Stomach (tissue), 9 donors: Measurements from ENCODE around the gene GRHL1. TPM values are rescaled to one million over a fixed set of nuclear protein-coding genes. Genes with fewer than 3 reads are reported as not detected.

ENCODE experiments used
- DNase-seq, 2 donors: peaks; one replicate each; pipeline versions ENCODE4 v3.0.0 to v3.0.0-alpha.2; 2013 to 2019
- H3K27ac ChIP-seq, 5 donors: fragments of 200-600 bp in 4 of 5; sonication (generic) in 4 of 5; one replicate each; pipeline ENCODE4 v1.5.1; 2013 to 2019; ENCODE audit warnings: mild to moderate bottlenecking in 1 of 5, moderate library complexity in 1 of 5
- H3K27me3 ChIP-seq, 3 donors: fragments of 200-600 bp; sonication (generic); one replicate each; pipeline ENCODE4 v1.5.1; 2017 to 2019; ENCODE audit warnings: mixed run types in 1 of 3
- H3K36me3 ChIP-seq, 4 donors: fragments of 200-600 bp; sonication (generic); 1 replicate in 3 of 4; 2 replicates in 1 of 4; pipeline ENCODE4 v1.5.1; 2016 to 2019
- H3K4me1 ChIP-seq, 4 donors: fragments of 200-600 bp; sonication (generic); one replicate each; pipeline ENCODE4 v1.5.1; 2016 to 2019
- H3K4me3 ChIP-seq, 4 donors: fragments of 200-600 bp; sonication (generic) in 3 of 4; one replicate each; pipeline ENCODE4 v1.5.1; 2016 to 2019; ENCODE audit warnings: mild to moderate bottlenecking in 1 of 4
- H3K9me3 ChIP-seq, 4 donors: fragments of 200-600 bp; sonication (generic); one replicate each; pipeline ENCODE4 v1.5.1; 2016 to 2019
- CTCF ChIP-seq, 7 experiments: fragments of 450-650 bp in 4 of 7; fragments of 200-600 bp in 3 of 7; sonication (generic) in 3 of 7; IDR thresholded peaks; one replicate each; pipeline ENCODE4 v1.5.1; 2016 to 2019; ENCODE audit warnings: antibody characterized with exemption in 7 of 7, control low read depth in 2 of 7, mild to moderate bottlenecking in 1 of 7
- EP300 ChIP-seq: sonication (generic); formaldehyde crosslinking; IDR thresholded peaks from one replicate; pipeline ENCODE4 v1.6.1; 2017; ENCODE audit warnings: antibody characterized with exemption
- POLR2A ChIP-seq, 4 donors: fragments of 450-650 bp; IDR thresholded peaks; one replicate each; pipeline ENCODE4 v1.6.1; 2016; ENCODE audit warnings: antibody characterized with exemption in 4 of 4, control low read depth in 2 of 4, mild to moderate bottlenecking in 1 of 4, moderate library complexity in 1 of 4
- POLR2AphosphoS5 ChIP-seq, 3 donors: sonication (generic); formaldehyde crosslinking; IDR thresholded peaks; one replicate each; pipeline ENCODE4 v1.6.1; 2016; ENCODE audit warnings: antibody characterized with exemption in 3 of 3
- WGBS, 5 donors: extraction: QIAGEN DNeasy Blood & Tissue Kit in 3 of 5; methylation state at CpG; one replicate each; pipeline versions ENCODE4 v1.1.5 to v1.1.7; 2013 to 2018; 5-methylcytosine and 5-hydroxymethylcytosine counted together
- intact Hi-C: fragments of 100-400 bp; cut with DNase I; formaldehyde crosslinking; loops from one replicate; pipeline ENCODE4 v1.15.1; 2023; ENCODE audit warnings: low total_unique reads
- polyA plus RNA-seq, 3 donors: library from polyadenylated mRNA; stranded (reverse); fragments of 200-250 nt; gene quantifications; one replicate each; pipeline ENCODE4 v1.2.3, GENCODE V29; 2013
- total RNA-seq, 5 donors: library from RNA; depleted of rRNA; stranded (reverse); fragments of >200 nt; gene quantifications; one replicate each; pipeline versions ENCODE4 v1.1.0 to v1.2.3, GENCODE V29; 2014 to 2016
- donor health status: healthy with polysubstance abuse.
- donor health status: Bipolar disorder and iron deficiency.
- donor health status: healthy.

The GRHL1 gene
- total and polyA plus RNA-seq, 8 donors, result 0.89 to 16.5 (median 3.8) TPM

DNA sequence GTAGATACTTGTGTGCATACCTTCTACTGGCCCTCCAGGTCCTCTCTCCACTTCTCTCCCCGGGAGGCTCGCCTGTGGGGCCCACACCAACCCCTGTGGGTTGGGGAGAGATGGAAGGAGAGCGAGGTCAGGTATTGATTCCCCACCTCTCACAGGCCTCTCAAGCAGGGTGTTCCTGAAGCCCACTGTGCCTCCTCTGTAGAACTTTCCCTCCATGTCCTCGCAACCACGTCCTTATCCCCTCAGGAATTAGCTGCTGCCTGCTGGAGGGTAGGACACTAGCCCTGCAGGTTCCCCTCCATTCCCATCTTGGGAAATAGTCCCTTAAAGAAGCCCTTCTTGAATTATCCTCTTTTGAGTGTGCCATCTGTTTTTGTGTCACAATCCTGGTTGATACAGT lies 52.9 kb downstream of the GRHL1 start:
- H3K4me3 ChIP-seq, result no peak overlapping the region
- H3K36me3 ChIP-seq, result peaks cover 0 to 12% (median 6%) of the 10 kb centered on the region in 4 donors
- peaks cover 24 to 36% (median 34%) of the 10 kb centered on the region in 4 donors for H3K4me1 ChIP-seq
- 91 to 97% (median 96%) methylated on average over 5 of the region's 5 CpGs for WGBS, 5 donors
- H3K27ac ChIP-seq, result peak overlapping the region in 1 of 5 donors; percentile 22
- intact Hi-C loops, result no loop called here
- H3K9me3 ChIP-seq, result no peaks in the 10 kb centered on the region
- TF ChIP-seq EP300 (no peak), POLR2A (IDR thresholded peaks at IDR 0.05) (no peak), POLR2AphosphoS5 (IDR thresholded peaks at IDR 0.05) (no peak), CTCF (IDR thresholded peaks at IDR 0.05) (no peak)
- DNase-seq, result no peak
- H3K27me3 ChIP-seq, result no peaks in the 10 kb centered on the region

DNA sequence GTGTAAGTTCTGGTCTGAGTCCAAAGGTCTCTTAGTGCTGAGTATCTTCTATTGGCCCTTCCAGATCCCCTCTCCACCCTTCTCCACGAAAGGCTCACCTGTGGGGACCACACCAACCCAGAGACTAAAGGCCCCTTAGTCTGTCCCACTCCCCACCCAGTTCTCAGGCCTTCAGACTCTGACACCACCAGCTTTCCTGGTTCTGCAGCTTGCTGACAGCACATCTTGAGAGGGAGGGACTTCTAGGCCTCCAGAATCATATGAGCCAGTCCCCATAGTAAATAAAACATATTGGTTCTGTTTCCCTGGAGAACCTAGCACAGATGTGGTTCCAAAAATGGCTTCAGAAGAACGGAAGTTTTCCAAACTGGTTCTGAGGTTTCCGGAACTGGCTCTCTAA lies 53.3 kb downstream of the GRHL1 start:
- Histone ChIP-seq H3K27ac (peak overlapping the region in 1 of 5 donors; percentile 22), H3K4me1 (peaks cover 29 to 40% (median 38%) of the 10 kb centered on the region in 4 donors), H3K27me3 (no peaks in the 10 kb centered on the region), H3K9me3 (no peaks in the 10 kb centered on the region), H3K4me3 (no peak overlapping the region), H3K36me3 (peaks cover 0 to 12% (median 4%) of the 10 kb centered on the region in 4 donors)
- intact Hi-C loops, result no loop called here
- DNase-seq, result no peak
- TF ChIP-seq CTCF (IDR thresholded peaks at IDR 0.05) (no peak), EP300 (no peak), POLR2A (IDR thresholded peaks at IDR 0.05) (no peak), POLR2AphosphoS5 (IDR thresholded peaks at IDR 0.05) (no peak)
- 61 to 88% (median 73%) methylated on average over 3 of the region's 3 CpGs for WGBS, 5 donors

- no peak for TF ChIP-seq POLR2AphosphoS5 (IDR thresholded peaks at IDR 0.05)
- no peak for TF ChIP-seq POLR2A (IDR thresholded peaks at IDR 0.05)
- no peak for TF ChIP-seq CTCF (IDR thresholded peaks at IDR 0.05)
- TF ChIP-seq EP300, result no peak
- peaks cover 0 to 10% (median 2%) of the 10 kb centered on the region in 4 donors for H3K36me3 ChIP-seq
- WGBS, 5 donors, result 93 to 96% (median 96%) methylated on average over 17 of the region's 17 CpGs
- DNase-seq, result no peak
- H3K4me1 ChIP-seq, result peaks cover 36 to 47% (median 46%) of the 10 kb centered on the region in 4 donors
- H3K9me3 ChIP-seq, result no peaks in the 10 kb centered on the region
- H3K27ac ChIP-seq, result peak overlapping the region in 1 of 5 donors; percentile 70
- intact Hi-C loops, result no loop called here
- no peaks in the 10 kb centered on the region for H3K27me3 ChIP-seq
- no peak overlapping the region for H3K4me3 ChIP-seq
These were observed 54.2 kb downstream of the GRHL1 start for GRCh38 chr2:10005461-10006235.

DNA sequence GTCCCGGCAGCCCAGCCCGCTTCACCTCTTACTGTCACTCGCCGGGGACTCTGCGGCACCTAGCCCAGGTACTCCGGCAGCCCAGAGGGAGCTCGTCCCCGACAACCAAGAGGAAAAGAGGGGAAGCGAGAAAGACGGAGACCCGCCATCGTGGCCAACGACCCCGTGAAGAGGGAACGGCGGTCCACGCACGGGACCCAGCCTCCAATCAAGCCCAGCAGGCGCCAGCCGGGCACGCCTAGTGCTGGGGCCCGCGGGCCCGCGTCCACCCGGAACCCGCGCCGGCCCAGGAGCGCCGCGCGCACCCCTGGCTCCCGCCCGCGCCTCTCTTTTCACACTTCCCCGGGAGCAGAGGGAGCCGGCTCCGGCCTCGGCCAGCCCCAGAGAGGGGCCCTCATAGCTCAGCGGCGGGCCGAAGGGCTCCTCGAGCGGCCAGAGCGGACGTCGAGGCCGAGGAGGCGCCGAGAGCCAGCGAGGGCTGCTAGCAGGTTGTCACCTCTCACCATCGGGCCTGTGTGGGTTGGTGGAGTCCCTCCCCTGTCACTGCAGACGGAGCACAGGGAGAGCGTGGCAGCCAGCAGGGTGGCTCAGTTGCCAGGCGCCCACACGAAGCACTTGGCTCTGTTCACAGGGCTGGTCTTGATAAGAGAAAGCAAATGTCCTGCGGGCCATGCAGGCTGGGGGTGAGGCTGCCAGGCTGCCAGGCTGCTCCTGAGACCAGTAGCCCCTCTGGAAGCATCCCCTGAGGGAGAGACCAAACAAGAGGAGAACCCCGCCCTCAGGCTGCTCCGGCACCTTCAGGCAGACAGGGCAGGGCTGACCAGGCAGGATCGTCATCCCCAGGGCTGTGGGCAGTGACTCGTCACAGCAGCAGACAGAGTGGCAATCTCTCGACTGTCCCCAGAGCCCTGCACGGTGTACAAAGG lies 55.0 kb downstream of the GRHL1 start:
- WGBS, 5 donors, result 35 to 70% (median 52%) methylated on average over 45 to 64 of the region's 64 CpGs
- Histone ChIP-seq H3K27me3 (no peaks in the 10 kb centered on the region), H3K4me1 (peaks cover 36 to 48% (median 48%) of the 10 kb centered on the region in 4 donors), H3K4me3 (peak overlapping the region in 2 of 4 donors; percentile 14 to 20), H3K9me3 (no peaks in the 10 kb centered on the region), H3K27ac (peak overlapping the region; percentile 44 to 76 (median 60)), H3K36me3 (peaks cover 0 to 1% (median 0%) of the 10 kb centered on the region in 4 donors)
- no peak for TF ChIP-seq EP300
- no peak for TF ChIP-seq POLR2A (IDR thresholded peaks at IDR 0.05)
- TF ChIP-seq CTCF (IDR thresholded peaks at IDR 0.05), result no peak
- no peak for TF ChIP-seq POLR2AphosphoS5 (IDR thresholded peaks at IDR 0.05)
- intact Hi-C loops, result no loop called here
- DNase-seq, result peak; percentile 85 to 87
